ENCODE measurements around the gene KRT74.

KRT74 gene

GRCh38 chr12:52539083-52539820, 34.4 kb downstream of the KRT74 start:
- DNase-seq (ENCODE audit: low read depth in 2 of 2) = no peak

DNA sequence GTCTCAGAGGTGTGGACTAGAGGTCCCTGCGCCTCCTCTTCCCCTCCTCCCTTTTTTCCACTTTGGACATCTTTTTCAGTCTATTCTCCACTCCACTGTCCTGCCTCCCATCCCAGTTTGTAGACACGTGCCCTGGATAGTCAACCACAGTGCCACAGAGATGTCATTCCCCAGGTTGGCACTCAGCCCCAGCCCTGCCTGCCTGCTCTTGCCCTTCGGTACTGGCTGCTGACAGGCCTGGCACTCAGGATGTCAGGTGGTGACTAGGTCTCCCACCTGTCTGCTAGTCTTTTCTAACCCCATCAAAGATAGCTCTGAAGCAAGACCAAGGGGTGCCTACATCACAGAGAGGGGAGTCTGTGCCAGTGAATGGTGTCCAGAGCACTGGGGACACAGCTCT, 36.5 kb downstream of the KRT74 start:
- no peak for DNase-seq (ENCODE audit: low read depth in 2 of 2)

DNA sequence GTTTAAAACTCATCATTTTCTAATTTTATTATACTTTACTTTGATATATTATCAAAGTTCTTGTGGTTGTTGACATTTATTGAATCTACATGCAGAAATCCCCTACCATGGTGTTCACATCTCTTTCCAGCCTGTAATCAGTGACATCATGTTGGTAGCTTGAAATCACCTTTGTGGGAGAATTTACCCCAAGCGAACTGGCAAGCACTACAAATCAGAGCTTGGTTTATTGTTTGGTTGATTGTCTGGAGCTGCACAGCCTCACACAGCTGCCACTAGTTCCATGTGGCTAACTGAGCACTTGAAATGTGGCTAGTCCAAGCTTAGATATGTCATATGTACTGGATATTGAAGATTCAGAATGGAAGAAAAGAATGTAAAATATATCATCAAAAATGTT, 38.1 kb downstream of the KRT74 start:
- DNase-seq (ENCODE audit: low read depth in 2 of 2) = no peak

GRCh38 chr12:52534482-52534881, 39.2 kb downstream of the KRT74 start:
- DNase-seq (ENCODE audit: low read depth in 2 of 2) = no peak

DNA sequence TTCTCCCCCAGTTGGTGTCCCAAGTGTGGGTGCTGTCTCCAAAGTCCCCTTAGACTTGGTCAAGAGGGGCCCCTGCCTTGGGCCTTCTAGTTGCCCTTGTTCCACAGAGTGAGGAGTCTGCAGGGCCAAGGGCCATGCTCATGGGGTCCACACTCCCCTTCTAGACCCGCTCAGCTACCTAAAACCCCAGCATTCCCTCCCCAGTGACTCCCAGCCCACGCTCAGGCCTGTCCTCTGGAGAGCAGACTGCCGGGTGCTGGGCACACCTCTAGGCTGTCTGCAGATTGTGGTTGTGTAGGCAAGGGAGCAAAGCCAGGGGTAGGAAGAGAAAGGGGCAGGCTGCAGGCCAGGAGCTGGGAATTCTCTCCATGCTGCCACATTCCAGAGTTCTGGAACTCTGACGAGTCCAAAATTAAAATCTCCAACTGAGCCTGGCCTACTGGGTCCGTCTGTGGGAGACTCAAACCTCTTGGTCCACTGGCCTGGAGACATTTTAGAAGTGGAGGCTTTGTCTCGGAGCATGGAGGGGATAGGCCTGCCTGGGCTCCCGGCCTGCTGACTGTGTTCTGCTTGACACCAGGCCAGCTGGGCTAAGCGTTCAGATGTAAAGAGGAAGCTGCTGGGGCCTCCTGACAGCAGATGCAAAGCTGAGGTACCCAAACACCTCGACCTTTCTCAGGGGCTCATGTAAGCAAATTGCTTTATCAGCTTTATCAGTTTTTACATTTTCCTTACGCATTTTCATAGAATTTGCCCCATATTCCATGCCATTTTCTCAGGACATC, 39.8 kb downstream of the KRT74 start:
- DNase-seq (ENCODE audit: low read depth in 2 of 2) = no peak

- no peak for DNase-seq (ENCODE audit: low read depth in 2 of 2)
These were observed 41.0 kb downstream of the KRT74 start for GRCh38 chr12:52532636-52533035.

DNA sequence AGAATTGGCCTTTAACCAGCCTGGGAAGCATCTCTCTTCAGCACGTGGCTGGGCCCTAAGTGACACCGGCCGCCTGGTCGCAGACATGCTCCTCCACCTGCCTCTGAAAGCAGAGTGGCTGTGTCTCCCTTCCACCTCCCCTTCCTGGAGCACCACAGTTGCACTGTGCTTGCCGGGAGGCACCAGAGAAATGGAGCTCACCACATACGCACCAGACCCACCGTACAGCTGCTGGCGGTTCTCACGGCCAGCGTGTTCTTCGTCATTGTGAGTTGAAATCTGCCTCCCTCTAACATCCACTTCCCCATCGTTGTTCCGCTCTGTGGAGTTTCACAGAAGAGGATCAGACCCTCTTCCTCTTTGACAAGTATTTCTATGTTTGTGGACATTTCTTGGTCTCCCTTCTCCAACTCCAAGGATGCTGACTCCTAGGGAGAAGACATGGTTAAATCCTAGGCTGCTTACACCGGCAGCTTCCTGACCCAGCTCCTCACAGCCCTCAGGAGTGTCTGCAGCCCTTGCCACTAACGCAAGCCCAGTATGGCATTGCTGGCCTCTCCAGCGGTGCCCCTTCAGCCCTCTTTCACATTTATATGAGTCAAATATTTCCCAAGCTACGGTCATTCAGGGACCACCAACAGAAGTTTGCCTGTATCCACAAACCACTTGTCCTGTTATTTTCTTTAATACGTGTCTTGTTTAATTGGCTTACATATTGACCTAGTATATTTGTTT, 41.9 kb downstream of the KRT74 start:
- DNase-seq (ENCODE audit: low read depth in 2 of 2) = no peak

DNA sequence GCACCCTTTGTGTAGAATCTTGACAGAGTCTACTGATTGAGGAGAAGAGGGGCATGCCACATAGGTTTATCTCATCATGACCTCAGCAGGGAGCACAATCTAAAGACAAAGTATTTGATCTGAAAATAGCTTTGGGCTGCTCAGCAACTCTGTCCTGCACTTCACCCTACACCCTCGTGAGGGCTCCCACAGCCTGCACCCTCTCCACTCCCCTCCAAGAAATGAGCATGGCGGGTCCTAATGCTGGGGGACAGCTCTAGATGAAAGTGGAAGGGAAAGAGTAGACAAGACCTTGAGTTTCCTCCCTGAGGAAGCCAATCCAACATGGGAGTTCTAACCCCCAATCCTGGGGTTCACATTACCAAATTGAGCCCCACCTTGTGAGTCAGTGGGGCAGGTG, 42.7 kb downstream of the KRT74 start:
- no peak for DNase-seq (ENCODE audit: low read depth in 2 of 2)

DNA sequence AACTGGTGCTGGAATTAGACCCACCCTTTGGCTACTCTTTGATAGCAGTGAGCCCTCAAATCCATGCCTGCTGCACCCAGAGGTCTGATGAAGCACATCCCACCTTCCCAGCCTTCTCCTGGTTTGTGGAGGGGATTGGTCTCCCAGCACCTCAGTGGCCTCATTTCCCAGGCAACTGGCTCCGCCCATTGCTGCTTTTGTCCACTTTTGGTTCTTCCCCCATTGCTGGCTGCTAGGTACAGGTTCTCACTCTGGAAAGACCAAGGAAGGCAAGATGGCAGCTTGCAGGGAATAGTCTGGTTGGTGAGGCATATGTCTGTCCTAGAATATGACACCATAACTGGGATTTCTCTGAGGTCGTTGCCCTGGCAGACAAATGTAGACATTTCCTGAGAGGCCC, 43.3 kb downstream of the KRT74 start:
- no peak for DNase-seq (ENCODE audit: low read depth in 2 of 2)

- DNase-seq (ENCODE audit: low read depth in 2 of 2) = no peak
These were observed 43.8 kb downstream of the KRT74 start for GRCh38 chr12:52529846-52530245.

DNA sequence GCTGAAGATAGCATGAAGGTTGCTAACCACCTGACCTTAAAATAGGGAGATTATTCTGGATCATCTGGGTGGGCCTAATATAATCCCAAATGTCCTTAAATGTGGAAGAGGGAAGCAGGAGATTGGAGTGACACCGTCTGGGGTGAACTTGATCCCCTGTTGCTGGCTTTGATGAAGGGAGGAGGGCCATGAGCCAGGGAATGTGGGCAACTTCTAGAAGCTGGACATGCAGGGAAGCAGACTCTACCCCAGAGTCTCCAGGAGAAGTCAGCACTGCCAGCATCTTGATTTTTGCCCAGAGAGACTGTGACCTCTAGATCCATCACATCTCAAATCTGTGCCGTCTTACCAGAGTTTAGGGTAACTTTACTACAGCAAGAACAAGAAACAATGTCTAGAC, 44.2 kb downstream of the KRT74 start:
- no peak for DNase-seq (ENCODE audit: low read depth in 2 of 2)

GRCh38 chr12:52528641-52529143, 45.0 kb downstream of the KRT74 start:
- no peak for DNase-seq (ENCODE audit: low read depth in 2 of 2)

DNA sequence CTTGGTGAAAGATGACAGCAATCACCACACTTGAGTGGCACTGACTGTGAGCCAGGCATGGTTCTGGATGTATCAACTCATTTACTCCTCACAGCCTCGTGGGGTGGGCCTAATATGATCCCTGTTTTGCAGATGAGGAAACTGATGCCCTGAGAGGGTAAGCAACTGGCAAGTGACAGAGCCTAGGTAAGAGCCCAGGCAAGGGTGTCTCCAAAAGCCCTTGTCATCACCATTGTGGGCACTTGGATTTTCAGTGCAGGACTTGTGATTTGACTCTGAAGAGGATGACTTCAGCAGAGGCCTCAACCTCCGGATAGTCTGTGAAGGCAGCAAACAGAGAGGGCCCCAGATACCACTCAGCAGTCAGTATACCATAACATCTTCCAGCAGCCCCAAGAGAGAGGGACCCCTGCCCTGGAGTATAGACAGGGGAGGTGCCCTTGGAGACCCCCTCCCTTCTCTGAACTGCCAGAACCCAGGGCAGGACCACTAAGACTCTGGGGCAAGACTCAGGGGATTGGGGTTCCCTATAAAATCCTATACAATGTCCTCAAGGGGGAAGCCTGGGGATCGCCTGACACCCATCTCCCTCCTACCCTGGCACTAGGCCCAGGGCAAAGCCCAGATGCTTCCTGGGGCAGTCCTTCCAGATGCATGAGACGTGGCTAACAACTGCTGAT, 46.4 kb downstream of the KRT74 start:
- no peak for DNase-seq (ENCODE audit: low read depth in 2 of 2)

DNA sequence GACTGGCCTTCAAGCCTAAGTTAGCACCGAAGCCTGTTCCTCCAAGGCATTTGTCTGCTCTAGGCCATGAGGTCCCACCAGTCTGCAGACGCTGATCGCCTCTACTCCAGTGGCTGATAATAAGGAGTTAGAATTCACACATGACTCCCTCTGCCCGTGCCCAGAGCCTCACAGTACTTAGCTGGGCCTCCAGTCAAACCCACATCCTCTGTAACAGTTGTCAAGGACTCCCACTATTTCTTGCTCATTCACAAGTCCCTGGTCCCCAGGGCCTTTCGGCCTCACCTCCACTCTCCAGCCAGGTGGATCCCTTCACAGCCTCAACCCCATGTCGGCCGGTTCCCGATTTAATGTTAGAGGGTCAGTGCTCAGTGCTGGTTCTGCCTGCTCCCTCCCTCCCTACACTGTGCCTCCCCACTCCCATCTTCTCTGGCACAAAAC, 47.1 kb downstream of the KRT74 start:
- DNase-seq (ENCODE audit: low read depth in 2 of 2) = no peak

GRCh38 chr12:52525661-52526499, 47.8 kb downstream of the KRT74 start:
- DNase-seq (ENCODE audit: low read depth in 2 of 2) = no peak

DNA sequence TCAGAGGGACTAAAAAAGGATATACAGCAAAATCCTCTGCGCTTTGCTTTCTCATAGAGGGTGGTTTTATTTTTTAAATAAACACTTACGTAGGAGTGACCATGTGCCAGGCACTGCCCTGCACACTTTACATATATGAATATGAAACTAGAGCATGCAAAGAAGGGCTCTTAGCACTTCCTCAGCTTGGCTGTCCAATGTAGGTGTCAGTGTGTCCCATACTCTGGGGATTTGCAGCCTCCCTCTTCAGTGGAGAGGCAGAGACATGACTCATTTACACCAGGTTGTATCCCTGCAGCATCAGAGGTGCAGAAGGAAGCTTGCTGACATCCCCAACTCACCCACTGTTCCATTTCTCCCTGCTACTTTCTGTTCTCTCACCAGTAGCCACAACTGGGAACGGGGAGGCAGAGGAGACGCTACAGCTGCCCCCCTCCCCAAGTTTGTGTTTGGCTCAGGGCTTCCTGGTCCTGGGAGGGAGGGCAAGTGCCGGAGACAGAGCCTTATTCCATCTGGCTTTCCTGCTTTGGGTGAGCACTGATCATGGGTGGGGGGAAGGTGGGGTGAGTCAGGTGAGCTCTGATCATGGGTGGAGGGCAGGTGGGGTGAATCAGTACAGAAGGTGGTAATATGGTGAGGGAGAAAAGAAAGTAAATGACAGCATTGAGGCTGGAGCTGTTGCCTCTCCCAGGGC, 48.6 kb downstream of the KRT74 start:
- DNase-seq (ENCODE audit: low read depth in 2 of 2) = no peak

DNA sequence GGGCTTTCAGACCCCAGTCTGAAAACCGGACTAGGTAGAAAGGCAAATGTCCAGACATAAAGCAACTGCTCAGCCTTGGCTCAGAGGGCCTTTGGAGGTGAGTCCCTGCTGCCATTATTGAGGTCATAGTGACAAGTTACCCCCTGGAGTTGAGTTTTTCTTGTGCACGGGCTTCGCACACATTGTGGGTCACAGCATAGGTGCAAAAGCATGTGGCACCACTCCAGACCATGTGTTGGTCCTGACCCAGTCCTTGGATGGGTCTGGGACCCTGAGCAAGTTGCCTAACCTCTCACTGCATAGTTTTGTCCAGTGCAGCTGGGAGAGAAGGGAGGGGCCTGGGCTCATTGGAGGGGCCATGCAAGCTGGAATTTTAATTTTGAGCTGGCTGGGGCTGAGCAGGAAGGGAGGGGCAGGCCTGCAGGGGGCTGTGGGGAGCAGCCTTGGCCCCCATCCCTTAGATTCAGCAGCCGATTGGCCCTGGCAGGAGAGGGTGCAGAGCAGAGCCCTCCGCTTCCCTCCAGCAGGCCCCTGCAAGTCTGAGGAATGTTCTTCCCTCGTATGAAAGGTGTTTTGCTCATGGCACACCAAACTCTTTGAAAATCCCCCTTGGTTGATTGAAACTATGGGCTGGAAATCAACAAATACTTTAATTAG, 49.3 kb downstream of the KRT74 start:
- no peak for DNase-seq (ENCODE audit: low read depth in 2 of 2)

DNA sequence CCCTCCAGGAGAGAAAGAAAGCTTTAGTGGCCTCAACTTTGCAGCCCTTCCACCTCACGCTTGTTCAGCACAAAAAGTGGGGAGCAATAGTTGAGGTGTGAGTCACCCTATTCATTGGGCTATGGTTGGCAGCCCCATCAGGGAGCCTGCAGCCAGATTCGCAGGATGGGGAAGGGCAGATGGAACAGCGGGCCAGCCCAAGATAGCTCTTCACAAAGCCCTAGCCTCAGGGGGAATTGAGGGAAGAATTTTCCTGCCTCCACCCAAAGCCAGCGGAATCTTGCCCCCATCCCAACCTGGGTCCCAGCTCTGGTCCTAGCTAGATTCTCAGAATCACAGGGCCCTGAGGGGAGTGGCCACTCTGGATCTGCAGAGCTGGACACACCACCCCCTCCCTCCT, 49.8 kb downstream of the KRT74 start:
- no peak for DNase-seq (ENCODE audit: low read depth in 2 of 2)

DNA sequence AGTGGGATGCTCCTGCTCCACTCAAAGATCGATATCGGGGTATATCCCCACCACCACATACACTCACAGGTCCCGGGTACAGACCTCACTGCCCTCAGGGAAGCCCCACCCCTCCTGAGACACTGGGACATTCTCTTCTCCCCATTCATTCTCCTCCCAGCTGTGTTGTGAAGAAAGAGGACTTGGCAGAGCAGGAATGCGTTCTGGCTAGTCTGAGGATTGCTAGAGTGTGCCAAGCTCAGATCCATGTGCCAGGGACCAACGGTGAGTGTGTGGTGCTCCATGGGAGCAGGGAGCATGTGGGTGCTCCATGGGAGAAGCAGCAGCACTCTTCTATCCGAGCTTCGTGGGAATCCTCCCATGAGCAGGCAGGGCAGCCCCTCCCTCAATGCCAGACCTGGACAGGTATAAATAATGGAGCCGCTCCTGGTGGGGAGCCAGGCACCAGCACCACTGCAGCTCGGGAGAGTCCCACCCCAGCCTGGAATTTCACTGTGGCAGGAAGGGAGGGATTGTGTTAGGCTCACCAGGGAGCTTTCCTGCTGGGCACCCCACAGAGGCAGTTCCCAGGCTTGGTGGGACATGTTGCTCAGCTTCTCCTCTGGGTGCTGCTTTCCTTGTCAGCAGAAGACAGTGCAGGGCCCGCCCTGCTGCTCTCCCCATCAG, 51.2 kb downstream of the KRT74 start:
- no peak for DNase-seq (ENCODE audit: low read depth in 2 of 2)

Measured in stimulated activated CD4-positive, alpha-beta T cell treated with anti-CD3 and anti-CD28 coated beads, Interleukin-15, amount 100 ng/mL, for 48 hours (primary cell).